Lower leg skin (tissue), 3 donors: ENCODE measurements around the gene PLEKHH3.

ENCODE experiments used
- CTCF ChIP-seq, 3 donors: fragments of 450-650 bp; IDR thresholded peaks; one replicate each; pipeline ENCODE4 v1.5.1; 2016; ENCODE audit warnings: antibody characterized with exemption in 3 of 3, mild to moderate bottlenecking in 3 of 3, moderate library complexity in 2 of 3
- POLR2A ChIP-seq, 2 donors: fragments of 450-650 bp; IDR thresholded peaks; one replicate each; pipeline ENCODE4 v1.6.1; 2016 to 2017; ENCODE audit warnings: antibody characterized with exemption in 2 of 2, mild to moderate bottlenecking in 1 of 2, moderate library complexity in 1 of 2

DNA sequence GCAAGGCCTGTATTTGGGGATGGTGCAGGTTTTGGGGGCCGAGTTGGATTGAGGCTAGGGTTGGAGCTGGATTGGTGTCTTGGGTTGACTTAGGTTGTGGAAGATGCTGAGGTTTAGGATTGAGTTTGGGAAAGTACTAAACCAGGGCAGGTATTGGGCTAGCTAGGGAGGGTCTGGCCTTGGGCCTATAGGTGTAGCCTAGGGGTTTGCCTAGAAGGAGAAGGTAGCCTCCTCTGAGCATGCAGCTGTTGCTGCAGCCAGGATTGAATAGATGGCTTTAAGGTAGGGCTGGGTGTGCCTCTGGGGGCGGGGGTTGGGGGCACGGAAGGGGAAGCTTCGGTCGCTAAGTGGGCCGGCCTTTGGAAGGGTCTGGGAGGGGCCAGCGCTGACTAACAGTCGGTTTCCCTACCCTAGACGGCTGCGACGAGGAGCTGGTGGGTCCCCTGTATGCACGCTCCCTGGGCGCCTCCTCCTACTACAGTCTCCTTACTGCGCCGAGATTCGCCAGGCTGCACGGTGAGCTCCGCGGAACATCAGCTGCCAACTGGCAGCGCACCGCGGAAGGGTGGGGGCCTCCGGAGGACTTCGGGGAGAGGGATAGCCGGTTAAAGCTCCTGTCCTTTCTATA, 6.7 kb upstream of the PLEKHH3 start:
- TF ChIP-seq CTCF (IDR thresholded peaks at IDR 0.05) (no peak), POLR2A (IDR thresholded peaks at IDR 0.05) (no peak)
